Skeletal muscle satellite cell (primary cell): ENCODE data around the gene EHBP1L1.

Experiments used
- H3K27me3 ChIP-seq: 2 replicates; pipeline ENCODE4 v1.7.0; 2013; ENCODE audit warnings: low read length; ENCODE audit not compliant: control insufficient read depth, insufficient read depth
- H3K36me3 ChIP-seq: 2 replicates; pipeline ENCODE4 v1.7.0; 2013; ENCODE audit warnings: mild to moderate bottlenecking, control low read depth, low read length; ENCODE audit not compliant: insufficient read depth
- H3K4me1 ChIP-seq: 2 replicates; pipeline ENCODE4 v1.7.0; 2013; ENCODE audit warnings: low read length; ENCODE audit not compliant: control insufficient read depth, insufficient read depth
- H3K4me2 ChIP-seq: 2 replicates; pipeline ENCODE4 v1.7.0; 2013; ENCODE audit warnings: mild to moderate bottlenecking, low read length
- H3K4me3 ChIP-seq: 2 replicates; pipeline ENCODE4 v1.7.0; 2013; ENCODE audit warnings: low read length
- H3K9ac ChIP-seq: 2 replicates; pipeline ENCODE4 v1.7.0; 2013; ENCODE audit warnings: mild to moderate bottlenecking, low read depth, low read length, moderate library complexity
- H3K9me3 ChIP-seq: replicated peaks from 2 replicates; pipeline ENCODE4 v1.7.0; 2013; ENCODE audit warnings: mild to moderate bottlenecking, control low read depth, low read length

Gene EHBP1L1

DNA sequence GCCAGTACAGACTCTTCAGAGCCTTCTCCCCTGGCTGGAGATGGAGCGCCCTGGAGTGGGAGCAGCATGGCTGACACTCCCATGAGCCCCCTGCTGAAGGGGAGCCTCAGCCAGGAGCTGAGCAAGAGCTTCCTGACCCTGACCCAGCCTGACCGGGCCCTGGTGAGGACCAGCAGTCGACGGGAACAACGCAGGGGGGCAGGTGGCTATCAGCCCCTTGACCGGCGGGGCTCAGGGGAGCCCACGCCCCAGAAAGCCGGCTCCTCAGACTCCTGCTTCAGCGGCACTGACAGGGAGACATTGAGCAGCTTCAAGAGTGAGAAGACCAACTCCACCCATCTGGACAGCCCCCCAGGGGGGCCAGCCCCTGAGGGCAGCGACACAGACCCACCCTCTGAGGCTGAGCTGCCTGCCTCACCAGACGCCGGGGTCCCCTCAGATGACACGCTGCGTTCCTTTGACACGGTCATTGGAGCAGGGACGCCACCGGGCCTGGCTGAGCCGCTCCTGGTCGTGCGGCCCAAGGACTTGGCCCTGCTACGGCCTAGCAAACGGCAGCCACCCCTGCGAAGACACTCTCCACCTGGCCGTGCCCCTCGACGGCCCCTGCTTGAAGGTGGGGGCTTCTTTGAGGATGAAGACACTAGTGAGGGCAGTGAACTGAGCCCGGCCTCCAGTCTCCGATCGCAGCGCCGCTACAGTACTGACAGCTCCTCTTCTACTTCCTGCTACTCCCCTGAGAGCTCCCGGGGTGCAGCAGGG is 42.3 kb downstream of the EHBP1L1 start:
- H3K9ac ChIP-seq, result no peak overlapping the region
- H3K27me3 ChIP-seq, result no peaks in the 10 kb centered on the region
- peaks cover 52% of the 10 kb centered on the region for H3K36me3 ChIP-seq
- no peaks in the 10 kb centered on the region for H3K9me3 ChIP-seq
- H3K4me3 ChIP-seq, result no peak overlapping the region
- peaks cover 14% of the 10 kb centered on the region for H3K4me1 ChIP-seq
- H3K4me2 ChIP-seq, result no peak overlapping the region

DNA sequence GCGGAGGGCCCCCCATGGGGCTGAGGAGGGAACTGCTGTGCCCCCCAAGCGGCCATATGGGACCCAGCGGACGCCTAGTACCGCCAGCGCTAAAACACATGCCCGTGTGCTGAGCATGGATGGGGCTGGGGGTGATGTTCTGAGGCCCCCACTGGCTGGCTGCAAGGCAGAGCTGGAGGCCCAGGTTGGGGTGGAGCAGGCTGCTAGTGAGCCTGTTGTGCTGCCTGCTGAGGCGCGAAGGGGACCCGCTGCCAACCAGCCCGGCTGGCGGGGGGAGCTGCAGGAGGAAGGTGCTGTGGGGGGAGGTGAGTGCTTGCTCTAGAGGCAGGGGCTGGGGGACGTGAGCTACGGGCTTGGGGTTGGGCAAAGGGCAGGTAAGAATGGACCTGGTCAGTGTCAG is 42.9 kb downstream of the EHBP1L1 start:
- peaks cover 11% of the 10 kb centered on the region for H3K4me1 ChIP-seq
- no peak overlapping the region for H3K4me2 ChIP-seq
- H3K9ac ChIP-seq, result no peak overlapping the region
- no peak overlapping the region for H3K4me3 ChIP-seq
- H3K36me3 ChIP-seq, result peaks cover 58% of the 10 kb centered on the region
- no peaks in the 10 kb centered on the region for H3K9me3 ChIP-seq
- H3K27me3 ChIP-seq, result no peaks in the 10 kb centered on the region

DNA sequence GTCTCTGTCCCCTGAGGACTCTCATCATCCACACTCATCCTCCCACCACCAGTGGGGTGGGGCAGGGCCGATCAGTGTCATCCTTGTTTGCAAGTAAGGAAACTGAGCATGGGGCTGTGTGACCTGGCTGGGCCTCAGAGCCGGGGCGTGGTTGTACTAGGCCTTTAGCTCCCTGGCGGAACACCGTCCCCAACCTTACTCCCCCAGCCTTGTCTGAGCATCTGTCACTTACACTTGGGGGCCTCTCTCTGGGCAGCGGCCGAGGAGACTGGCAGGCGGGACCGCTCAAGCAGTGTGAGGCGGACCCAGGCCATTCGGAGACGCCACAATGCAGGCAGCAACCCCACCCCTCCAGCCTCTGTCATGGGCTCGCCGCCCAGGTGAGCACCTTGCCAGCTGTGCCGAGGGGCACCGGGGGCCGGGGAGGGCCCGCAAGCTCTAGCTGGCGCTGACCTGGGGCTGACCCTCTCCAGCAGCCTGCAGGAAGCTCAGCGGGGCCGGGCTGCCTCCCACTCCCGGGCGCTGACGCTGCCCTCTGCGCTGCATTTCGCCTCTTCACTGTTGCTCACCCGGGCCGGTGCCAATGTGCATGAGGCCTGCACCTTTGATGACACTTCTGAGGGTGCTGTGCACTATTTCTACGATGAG is 43.6 kb downstream of the EHBP1L1 start:
- Histone ChIP-seq H3K4me2 (no peak overlapping the region), H3K9me3 (no peaks in the 10 kb centered on the region), H3K36me3 (peaks cover 64% of the 10 kb centered on the region), H3K9ac (no peak overlapping the region), H3K27me3 (no peaks in the 10 kb centered on the region), H3K4me3 (no peak overlapping the region), H3K4me1 (peaks cover 11% of the 10 kb centered on the region)

DNA sequence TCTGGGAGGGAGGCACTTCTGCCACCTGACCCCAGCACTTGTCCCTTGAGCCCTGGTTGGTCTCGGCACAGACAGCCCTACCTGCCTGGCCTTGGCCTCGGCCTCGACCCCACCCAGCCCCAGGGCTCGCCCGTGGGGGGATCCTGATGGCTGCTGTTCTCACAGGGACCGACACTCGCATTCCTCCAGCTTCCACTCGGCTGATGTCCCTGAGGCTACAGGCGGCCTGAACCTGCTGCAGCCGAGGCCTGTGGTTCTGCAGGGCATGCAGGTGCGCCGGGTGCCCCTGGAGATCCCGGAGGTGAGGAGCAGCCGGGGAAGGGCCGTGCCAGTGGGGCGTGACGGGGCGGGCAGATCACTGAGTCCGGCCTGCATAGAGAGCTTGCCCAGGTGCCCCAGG is 44.8 kb downstream of the EHBP1L1 start:
- H3K4me1 ChIP-seq, result peaks cover 11% of the 10 kb centered on the region
- no peak overlapping the region for H3K4me3 ChIP-seq
- H3K27me3 ChIP-seq, result no peaks in the 10 kb centered on the region
- no peak overlapping the region for H3K9ac ChIP-seq
- no peak overlapping the region for H3K4me2 ChIP-seq
- no peaks in the 10 kb centered on the region for H3K9me3 ChIP-seq
- peaks cover 75% of the 10 kb centered on the region for H3K36me3 ChIP-seq

DNA sequence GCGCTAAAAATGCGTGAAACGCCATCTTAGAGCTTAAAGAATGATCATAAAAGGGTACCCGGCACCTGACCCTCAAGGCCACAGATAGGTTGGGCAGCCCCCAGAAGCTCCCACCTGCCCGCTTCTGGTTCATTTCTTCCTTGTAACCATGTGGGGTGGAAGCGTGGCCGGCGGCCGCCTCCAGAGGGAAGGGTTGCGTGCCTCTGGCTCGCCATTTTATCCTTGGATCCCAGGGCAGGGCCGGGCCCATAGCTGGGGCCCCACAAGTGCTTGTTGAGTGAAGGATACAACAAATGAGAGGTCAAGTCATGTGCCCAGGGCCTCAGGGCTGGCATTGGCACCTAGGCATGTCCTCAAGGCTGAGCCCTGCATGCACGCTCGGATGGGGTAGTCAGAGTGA is 45.6 kb downstream of the EHBP1L1 start:
- peaks cover 9% of the 10 kb centered on the region for H3K4me1 ChIP-seq
- no peak overlapping the region for H3K4me3 ChIP-seq
- H3K27me3 ChIP-seq, result no peaks in the 10 kb centered on the region
- no peak overlapping the region for H3K9ac ChIP-seq
- no peak overlapping the region for H3K4me2 ChIP-seq
- H3K9me3 ChIP-seq, result no peaks in the 10 kb centered on the region
- H3K36me3 ChIP-seq, result peaks cover 83% of the 10 kb centered on the region

DNA sequence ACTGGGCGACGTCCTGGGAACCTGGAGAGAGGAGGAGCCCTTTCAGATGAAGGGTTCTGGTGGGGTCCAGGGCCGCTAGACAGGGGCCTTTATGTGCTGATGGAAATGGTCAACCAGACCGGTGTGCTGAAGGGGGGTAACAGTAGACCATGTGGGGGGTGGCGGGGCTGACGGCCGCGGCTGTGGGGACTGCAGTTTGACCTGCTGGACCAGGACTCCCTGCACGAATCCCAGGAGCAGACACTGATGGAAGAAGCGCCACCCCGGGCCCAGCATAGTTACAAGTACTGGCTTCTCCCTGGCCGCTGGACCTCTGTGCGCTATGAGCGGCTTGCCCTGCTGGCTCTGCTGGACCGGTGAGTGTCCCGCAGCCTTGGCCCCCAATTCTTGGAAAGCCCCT is 46.2 kb downstream of the EHBP1L1 start:
- H3K36me3 ChIP-seq, result peaks cover 88% of the 10 kb centered on the region
- H3K4me2 ChIP-seq, result no peak overlapping the region
- H3K4me3 ChIP-seq, result no peak overlapping the region
- peaks cover 4% of the 10 kb centered on the region for H3K4me1 ChIP-seq
- H3K9ac ChIP-seq, result no peak overlapping the region
- H3K9me3 ChIP-seq, result no peaks in the 10 kb centered on the region
- no peaks in the 10 kb centered on the region for H3K27me3 ChIP-seq

DNA sequence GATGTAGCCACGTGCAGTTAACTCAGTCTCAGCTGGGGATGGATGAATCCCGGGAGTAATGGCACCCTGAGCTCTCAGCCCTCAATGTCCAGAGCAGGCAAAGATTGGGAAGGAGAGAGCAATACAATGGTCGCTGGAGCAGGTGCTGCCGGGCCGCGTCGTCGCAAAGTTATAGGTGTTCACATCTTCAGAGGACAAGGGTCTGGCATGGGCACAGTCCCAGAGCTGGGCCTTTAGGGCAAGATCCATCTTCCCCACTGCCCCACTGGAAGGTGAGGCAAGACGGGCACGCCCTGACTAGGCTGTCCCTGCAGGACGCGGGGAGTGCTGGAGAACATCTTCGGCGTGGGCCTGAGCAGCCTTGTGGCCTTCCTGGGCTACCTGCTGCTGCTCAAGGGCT is 47.3 kb downstream of the EHBP1L1 start:
- no peaks in the 10 kb centered on the region for H3K4me1 ChIP-seq
- H3K9me3 ChIP-seq, result no peaks in the 10 kb centered on the region
- no peak overlapping the region for H3K9ac ChIP-seq
- H3K4me3 ChIP-seq, result no peak overlapping the region
- H3K27me3 ChIP-seq, result no peaks in the 10 kb centered on the region
- peaks cover 89% of the 10 kb centered on the region for H3K36me3 ChIP-seq
- no peak overlapping the region for H3K4me2 ChIP-seq

DNA sequence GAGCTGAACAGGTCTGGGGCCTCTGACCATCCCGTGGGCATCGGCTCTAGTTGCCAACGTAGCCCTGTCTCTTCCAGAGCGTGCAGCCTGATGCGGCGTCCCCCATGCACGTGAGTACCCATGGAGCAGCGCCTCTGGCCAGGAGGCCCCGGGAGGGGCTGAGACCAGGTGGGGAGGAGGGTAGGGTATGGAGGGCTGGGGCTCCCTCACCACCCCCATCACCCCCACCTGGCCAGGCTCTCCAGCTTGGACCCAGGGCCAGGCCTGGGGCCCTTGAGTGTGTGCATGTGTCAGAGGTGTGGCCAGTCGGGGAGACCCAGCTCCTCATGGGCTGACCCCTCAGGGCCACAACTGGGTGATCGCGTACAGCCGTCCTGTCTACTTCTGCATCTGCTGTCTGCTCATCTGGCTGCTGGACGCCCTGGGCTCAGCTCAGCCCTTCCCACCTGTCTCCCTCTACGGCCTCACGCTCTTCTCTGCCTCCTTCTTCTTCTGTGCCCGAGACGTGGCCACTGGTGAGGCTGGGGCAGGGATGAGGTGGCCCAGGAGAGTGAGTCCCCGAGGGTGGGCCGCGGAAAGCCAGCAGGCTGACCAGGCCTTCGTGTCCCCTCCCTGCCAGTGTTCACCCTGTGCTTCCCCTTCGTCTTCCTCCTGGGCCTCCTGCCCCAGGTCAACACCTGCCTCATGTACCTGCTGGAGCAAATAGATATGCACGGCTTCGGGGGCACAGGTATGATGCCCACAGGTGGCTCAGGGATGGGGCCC is 48.2 kb downstream of the EHBP1L1 start:
- no peaks in the 10 kb centered on the region for H3K4me1 ChIP-seq
- H3K27me3 ChIP-seq, result no peaks in the 10 kb centered on the region
- no peak overlapping the region for H3K4me3 ChIP-seq
- no peak overlapping the region for H3K4me2 ChIP-seq
- H3K36me3 ChIP-seq, result peaks cover 87% of the 10 kb centered on the region
- no peaks in the 10 kb centered on the region for H3K9me3 ChIP-seq
- H3K9ac ChIP-seq, result no peak overlapping the region

DNA sequence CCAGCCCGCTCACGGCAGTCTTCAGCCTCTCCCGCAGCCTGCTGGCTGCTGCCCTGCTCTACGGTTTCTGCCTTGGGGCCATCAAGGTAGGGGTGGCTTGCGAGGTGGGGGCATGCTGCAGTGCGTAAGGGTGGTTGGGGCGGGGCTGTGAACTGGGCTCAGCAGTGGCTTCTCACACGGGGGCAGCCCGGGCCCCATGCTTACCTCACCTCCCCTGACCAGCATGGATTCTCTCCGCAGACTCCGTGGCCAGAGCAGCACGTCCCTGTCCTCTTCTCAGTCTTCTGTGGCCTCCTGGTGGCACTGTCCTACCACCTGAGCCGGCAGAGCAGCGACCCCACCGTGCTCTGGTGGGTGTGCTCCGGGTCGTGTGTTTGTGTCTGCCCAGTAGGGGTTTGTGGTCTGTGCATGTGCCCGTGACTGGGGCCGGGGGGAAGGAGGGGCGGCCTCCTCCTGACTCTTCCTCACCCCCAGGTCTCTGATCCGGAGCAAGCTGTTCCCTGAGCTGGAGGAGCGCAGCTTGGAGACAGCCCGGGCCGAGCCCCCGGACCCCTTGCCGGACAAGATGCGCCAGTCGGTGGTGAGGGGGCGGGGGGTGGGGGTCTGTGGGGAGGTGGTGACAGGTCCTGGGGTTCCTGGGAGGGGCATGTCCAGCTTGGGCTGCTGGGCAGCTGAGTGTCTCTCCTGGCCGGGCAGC is 49.2 kb downstream of the EHBP1L1 start:
- H3K36me3 ChIP-seq, result peaks cover 88% of the 10 kb centered on the region
- no peak overlapping the region for H3K9ac ChIP-seq

DNA sequence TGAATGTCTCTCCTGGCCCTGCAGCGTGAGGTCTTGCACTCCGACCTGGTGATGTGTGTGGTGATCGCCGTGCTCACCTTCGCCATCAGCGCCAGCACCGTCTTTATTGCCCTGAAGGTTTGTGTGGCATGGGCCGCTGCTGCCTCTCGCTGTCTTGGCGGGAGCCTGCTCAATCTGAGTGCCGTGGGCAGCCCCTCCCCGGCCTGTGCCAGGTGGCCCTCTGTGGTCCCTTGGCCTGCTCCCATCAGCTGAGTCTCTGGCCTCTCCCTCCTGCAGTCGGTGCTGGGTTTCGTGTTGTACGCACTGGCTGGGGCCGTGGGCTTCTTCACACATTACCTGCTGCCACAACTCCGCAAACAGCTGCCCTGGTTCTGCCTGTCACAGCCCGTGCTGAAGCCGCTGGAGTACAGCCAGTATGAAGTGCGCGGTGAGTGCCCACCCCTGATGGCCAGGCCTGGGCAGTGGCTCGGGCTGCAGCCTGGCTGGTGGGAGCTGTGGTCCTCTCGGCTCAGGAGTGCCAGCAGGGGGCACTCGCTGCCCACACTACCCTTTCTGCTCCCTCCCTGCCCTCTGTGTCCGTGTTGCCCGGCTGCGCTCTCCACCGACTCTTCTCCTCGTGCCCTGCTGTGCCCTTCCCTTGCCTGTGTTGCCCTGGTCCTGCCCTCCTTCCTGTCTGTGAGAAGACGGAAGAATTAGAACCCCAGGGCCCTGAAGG is 49.9 kb downstream of the EHBP1L1 start:
- Histone ChIP-seq H3K9me3 (no peaks in the 10 kb centered on the region), H3K36me3 (peaks cover 88% of the 10 kb centered on the region), H3K9ac (no peak overlapping the region), H3K27me3 (no peaks in the 10 kb centered on the region), H3K4me1 (no peaks in the 10 kb centered on the region), H3K4me2 (no peak overlapping the region), H3K4me3 (no peak overlapping the region)

More for the DNA sequence above, 49.2 kb downstream of the EHBP1L1 start:
- Histone ChIP-seq H3K4me2 (no peak overlapping the region), H3K27me3 (no peaks in the 10 kb centered on the region), H3K4me3 (no peak overlapping the region), H3K4me1 (no peaks in the 10 kb centered on the region), H3K9me3 (no peaks in the 10 kb centered on the region)

DNA sequence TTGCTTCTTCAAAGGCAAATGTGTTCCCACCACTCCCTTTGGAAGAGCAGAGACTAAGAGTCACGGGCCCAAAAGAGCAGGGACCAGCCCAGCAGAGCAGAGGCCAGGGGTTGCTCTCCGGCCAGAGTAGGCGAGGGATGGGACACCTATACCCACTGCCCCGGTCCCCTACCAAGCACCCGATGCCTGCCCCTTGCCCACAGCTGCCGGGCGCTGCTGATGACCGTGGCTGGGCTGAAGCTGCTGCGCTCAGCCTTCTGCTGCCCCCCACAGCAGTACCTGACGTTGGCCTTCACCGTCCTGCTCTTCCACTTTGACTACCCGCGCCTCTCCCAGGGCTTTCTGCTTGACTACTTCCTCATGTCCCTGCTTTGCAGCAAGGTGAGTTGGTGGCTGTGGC is 51.3 kb downstream of the EHBP1L1 start:
- Histone ChIP-seq H3K4me2 (no peak overlapping the region), H3K36me3 (peaks cover 84% of the 10 kb centered on the region), H3K4me1 (no peaks in the 10 kb centered on the region), H3K9me3 (no peaks in the 10 kb centered on the region), H3K27me3 (no peaks in the 10 kb centered on the region), H3K4me3 (no peak overlapping the region), H3K9ac (no peak overlapping the region)
